Measurements from ENCODE around the gene PAK5.

Gene PAK5

DNA sequence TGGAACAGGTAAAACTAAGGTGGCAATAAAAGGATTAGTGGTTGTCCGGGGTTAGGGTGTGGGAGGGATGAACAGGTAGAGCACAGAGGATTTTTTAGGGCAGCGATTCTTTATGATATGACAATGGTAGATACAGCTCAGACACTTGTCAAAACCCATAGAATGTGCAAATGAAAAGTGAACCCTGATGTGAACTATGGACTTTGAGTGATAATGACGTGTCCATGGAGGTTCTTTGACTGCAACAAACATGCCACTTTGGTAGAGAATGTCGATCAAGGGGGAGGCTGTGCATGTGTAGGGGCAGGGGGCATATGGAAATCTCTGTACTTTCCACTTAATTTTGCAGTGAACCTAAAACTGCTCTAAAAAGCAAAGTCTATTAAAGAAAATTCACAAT is 223.8 kb downstream of the PAK5 start:
- Histone ChIP-seq H3K27me3 (replicated peaks; ENCODE audit: insufficient read depth, low read length) (no peaks in the 10 kb centered on the region), H2AFZ (ENCODE audit: low read length) (no peak overlapping the region), H3K4me3 (ENCODE audit: low read length) (no peak overlapping the region), H3K9ac (ENCODE audit: low read length) (no peak overlapping the region), H3F3A (ENCODE audit: insufficient read depth, low read length) (peaks cover 26% of the 10 kb centered on the region), H3K9me2 (replicated peaks; ENCODE audit: insufficient read depth, low read length) (no peaks in the 10 kb centered on the region), H3K9me3 (replicated peaks; ENCODE audit: insufficient read depth, low read length) (no peaks in the 10 kb centered on the region), H3K79me2 (ENCODE audit: low read length) (no peaks in the 10 kb centered on the region), H3K27ac (ENCODE audit: low read length) (peak overlapping the region; percentile 87; the same call in 1 of the 2 replicates), H3K4me1 (ENCODE audit: low read length) (peaks cover 23% of the 10 kb centered on the region), H3K4me2 (ENCODE audit: low read depth, low read length) (peak overlapping the region; percentile 67; the same call in 1 of the 2 replicates), H4K20me1 (ENCODE audit: insufficient read depth, low read length) (no peaks in the 10 kb centered on the region), H3K36me3 (replicated peaks; ENCODE audit: insufficient read depth, low read length) (no peaks in the 10 kb centered on the region)
- no peak for DNase-seq
- TF ChIP-seq EZH2phosphoT487 (IDR thresholded peaks at IDR 0.05; ENCODE audit: low read length): no peak
- TF ChIP-seq EZH2 (optimal IDR thresholded peaks at IDR 0.05; ENCODE audit: low read depth, low read length): no peak
- TF ChIP-seq, protein P1, sequence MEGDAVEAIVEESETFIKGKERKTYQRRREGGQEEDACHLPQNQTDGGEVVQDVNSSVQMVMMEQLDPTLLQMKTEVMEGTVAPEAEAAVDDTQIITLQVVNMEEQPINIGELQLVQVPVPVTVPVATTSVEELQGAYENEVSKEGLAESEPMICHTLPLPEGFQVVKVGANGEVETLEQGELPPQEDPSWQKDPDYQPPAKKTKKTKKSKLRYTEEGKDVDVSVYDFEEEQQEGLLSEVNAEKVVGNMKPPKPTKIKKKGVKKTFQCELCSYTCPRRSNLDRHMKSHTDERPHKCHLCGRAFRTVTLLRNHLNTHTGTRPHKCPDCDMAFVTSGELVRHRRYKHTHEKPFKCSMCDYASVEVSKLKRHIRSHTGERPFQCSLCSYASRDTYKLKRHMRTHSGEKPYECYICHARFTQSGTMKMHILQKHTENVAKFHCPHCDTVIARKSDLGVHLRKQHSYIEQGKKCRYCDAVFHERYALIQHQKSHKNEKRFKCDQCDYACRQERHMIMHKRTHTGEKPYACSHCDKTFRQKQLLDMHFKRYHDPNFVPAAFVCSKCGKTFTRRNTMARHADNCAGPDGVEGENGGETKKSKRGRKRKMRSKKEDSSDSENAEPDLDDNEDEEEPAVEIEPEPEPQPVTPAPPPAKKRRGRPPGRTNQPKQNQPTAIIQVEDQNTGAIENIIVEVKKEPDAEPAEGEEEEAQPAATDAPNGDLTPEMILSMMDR (IDR thresholded peaks at IDR 0.05; ENCODE audit: low read length): no peak

DNA sequence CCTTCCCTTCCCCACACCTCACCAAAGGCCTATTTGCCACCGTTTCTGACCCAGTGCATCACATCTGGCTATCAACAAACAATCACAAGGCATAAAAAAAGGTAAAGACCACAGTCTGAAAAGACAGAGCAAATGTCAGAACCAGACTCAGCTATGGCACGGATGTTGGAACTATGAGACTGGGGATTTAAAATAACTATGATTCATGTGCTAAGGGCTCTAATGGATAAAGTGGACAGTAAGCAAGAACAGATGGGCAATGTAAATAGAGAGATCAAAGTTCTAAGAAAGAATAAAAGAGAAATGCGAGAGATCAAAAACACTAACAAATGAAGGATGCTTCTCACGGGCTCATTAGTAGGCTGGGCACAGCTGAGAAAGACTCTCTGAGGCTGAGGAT is 225.0 kb downstream of the PAK5 start:
- H3K9me2 ChIP-seq (replicated peaks; ENCODE audit: insufficient read depth, low read length): no peaks in the 10 kb centered on the region
- H4K20me1 ChIP-seq (ENCODE audit: insufficient read depth, low read length): no peaks in the 10 kb centered on the region
- H3K27ac ChIP-seq (ENCODE audit: low read length): no peak overlapping the region
- peaks cover 26% of the 10 kb centered on the region for H3F3A ChIP-seq (ENCODE audit: insufficient read depth, low read length)
- H3K9ac ChIP-seq (ENCODE audit: low read length): no peak overlapping the region
- no peaks in the 10 kb centered on the region for H3K9me3 ChIP-seq (replicated peaks; ENCODE audit: insufficient read depth, low read length)
- no peaks in the 10 kb centered on the region for H3K36me3 ChIP-seq (replicated peaks; ENCODE audit: insufficient read depth, low read length)
- no peaks in the 10 kb centered on the region for H3K27me3 ChIP-seq (replicated peaks; ENCODE audit: insufficient read depth, low read length)
- peaks cover 32% of the 10 kb centered on the region for H3K4me1 ChIP-seq (ENCODE audit: low read length)
- no peak overlapping the region for H3K4me3 ChIP-seq (ENCODE audit: low read length)
- H3K79me2 ChIP-seq (ENCODE audit: low read length): no peaks in the 10 kb centered on the region
- no peak for DNase-seq
- H2AFZ ChIP-seq (ENCODE audit: low read length): no peak overlapping the region
- H3K4me2 ChIP-seq (ENCODE audit: low read depth, low read length): no peak overlapping the region
- TF ChIP-seq EZH2phosphoT487 (IDR thresholded peaks at IDR 0.05; ENCODE audit: low read length): no peak
- no peak for TF ChIP-seq EZH2 (optimal IDR thresholded peaks at IDR 0.05; ENCODE audit: low read depth, low read length)
- TF ChIP-seq, protein P1 (IDR thresholded peaks at IDR 0.05; ENCODE audit: low read length): no peak

DNA sequence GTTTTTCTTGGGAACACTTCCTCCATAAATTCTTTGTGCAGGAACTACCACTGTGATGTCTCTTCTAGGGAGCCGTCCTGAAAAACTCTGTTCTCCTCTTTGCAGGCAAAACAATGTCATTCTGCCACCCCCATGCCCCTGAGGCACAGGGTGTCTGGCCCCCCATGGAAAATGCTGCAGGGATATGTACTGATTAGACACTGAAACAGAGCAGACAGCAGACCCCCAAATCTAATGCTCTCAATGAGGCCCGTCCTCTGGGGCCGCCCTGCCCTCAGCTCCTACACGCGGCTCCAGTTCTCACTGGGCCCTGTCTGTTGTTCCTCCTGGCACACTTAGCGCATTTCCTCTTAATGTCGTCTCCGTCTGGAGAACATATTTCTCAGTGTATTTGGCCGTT is 227.0 kb downstream of the PAK5 start:
- no peaks in the 10 kb centered on the region for H3K9me2 ChIP-seq (replicated peaks; ENCODE audit: insufficient read depth, low read length)
- H3K27me3 ChIP-seq (replicated peaks; ENCODE audit: insufficient read depth, low read length): no peaks in the 10 kb centered on the region

More for the DNA sequence above, 227.0 kb downstream of the PAK5 start:
- H3K79me2 ChIP-seq (ENCODE audit: low read length): no peaks in the 10 kb centered on the region
- no peak overlapping the region for H3K4me3 ChIP-seq (ENCODE audit: low read length)
- DNase-seq: no peak
- peaks cover 32% of the 10 kb centered on the region for H3K4me1 ChIP-seq (ENCODE audit: low read length)
- no peak overlapping the region for H2AFZ ChIP-seq (ENCODE audit: low read length)
- H3K36me3 ChIP-seq (replicated peaks; ENCODE audit: insufficient read depth, low read length): no peaks in the 10 kb centered on the region
- H4K20me1 ChIP-seq (ENCODE audit: insufficient read depth, low read length): no peaks in the 10 kb centered on the region
- no peaks in the 10 kb centered on the region for H3K9me3 ChIP-seq (replicated peaks; ENCODE audit: insufficient read depth, low read length)
- H3F3A ChIP-seq (ENCODE audit: insufficient read depth, low read length): peaks cover 25% of the 10 kb centered on the region
- no peak overlapping the region for H3K4me2 ChIP-seq (ENCODE audit: low read depth, low read length)
- H3K27ac ChIP-seq (ENCODE audit: low read length): no peak overlapping the region
- H3K9ac ChIP-seq (ENCODE audit: low read length): no peak overlapping the region
- TF ChIP-seq, protein P1 (IDR thresholded peaks at IDR 0.05; ENCODE audit: low read length): no peak
- no peak for TF ChIP-seq EZH2 (optimal IDR thresholded peaks at IDR 0.05; ENCODE audit: low read depth, low read length)
- TF ChIP-seq EZH2phosphoT487 (IDR thresholded peaks at IDR 0.05; ENCODE audit: low read length): no peak
